Psoas muscle (tissue), 8 donors: ENCODE results near the gene CDSN. TPM values are rescaled to one million over a fixed set of nuclear protein-coding genes. Genes with fewer than 3 reads are reported as not detected.

Source experiments
- ATAC-seq, 4 donors: fragments of 200-7000 bp; cut with Tn5 transposase; one replicate each; pipeline ENCODE4 v1.9.1; 2020; ENCODE audit warnings: moderate library complexity in 3 of 4, mild to moderate bottlenecking in 2 of 4
- DNase-seq, 2 donors: peaks; one replicate each; pipeline ENCODE4 v3.0.0-alpha.2; 2020
- H3K27ac ChIP-seq: fragments of 200-600 bp; one replicate; pipeline ENCODE4 v1.8.0; 2022
- H3K27me3 ChIP-seq, 3 donors: fragments of 200-600 bp in 1 of 3; one replicate each; pipeline versions ENCODE4 v1.6.1 to v1.8.0; 2013 to 2022; ENCODE audit warnings: low read length in 2 of 3, mild to moderate bottlenecking in 2 of 3, moderate library complexity in 1 of 3; ENCODE audit not compliant: insufficient read depth in 3 of 3
- H3K36me3 ChIP-seq, 2 donors: fragments of 200-600 bp in 1 of 2; one replicate each; pipeline versions ENCODE4 v1.6.1 to v1.8.0; 2013 to 2022; ENCODE audit warnings: low read depth in 1 of 2, mild to moderate bottlenecking in 1 of 2, moderate library complexity in 1 of 2; ENCODE audit not compliant: insufficient read depth in 1 of 2
- H3K4me1 ChIP-seq: fragments of 200-600 bp; one replicate; pipeline ENCODE4 v1.8.0; 2022
- H3K4me3 ChIP-seq: fragments of 200-600 bp; one replicate; pipeline ENCODE4 v1.8.0; 2022; ENCODE audit warnings: mild to moderate bottlenecking
- H3K9me3 ChIP-seq: fragments of 200-600 bp; one replicate; pipeline ENCODE4 v1.8.0; 2022
- CTCF ChIP-seq: fragments of 200-600 bp; IDR thresholded peaks from one replicate; pipeline ENCODE4 v1.8.0; 2022; ENCODE audit warnings: antibody characterized with exemption
- WGBS, 3 donors: extraction: QIAGEN DNeasy Blood & Tissue Kit; methylation state at CpG; one replicate each; pipeline versions ENCODE4 v1.1.6 to v1.1.7; 2013; 5-methylcytosine and 5-hydroxymethylcytosine counted together
- intact Hi-C, 2 donors: fragments of 100-400 bp; cut with DNase I; formaldehyde crosslinking; loops; one replicate each; pipeline versions ENCODE4 v1.11.0 to v1.14.2; 2022
- polyA plus RNA-seq, 3 donors: library from polyadenylated mRNA; stranded (reverse); fragments of 200-250 nt; gene quantifications; one replicate each; pipeline ENCODE4 v1.2.3, GENCODE V29; 2013
- total RNA-seq, 4 donors: library from RNA; stranded (reverse); fragmentation: NEBNext Ultra II Directional in 2 of 4; extraction: Animal tissue kit (Norgen Biotek cat#: 25700) in 2 of 4; gene quantifications; one replicate each; pipeline versions ENCODE4 v1.2.1 to v1.2.4, GENCODE V29; 2021 to 2023
- donor health status: healthy with polysubstance abuse.
- donor health status: DM: no; HTN: no; CAD: no; lungs with moderate emphysema.
- donor health status: Bipolar disorder and iron deficiency.
- donor health status: healthy.
- donor health status: DM: yes; HTN: yes; CAD: no.
- donor health status: DM: no; HTN: no; CAD: no.
- donor health status: DM: no; HTN: no; CAD: no.
- donor health status: DM: yes; HTN: yes; CAD: no.

The CDSN gene
- total and polyA plus RNA-seq, 7 donors: not detected

- no peak for TF ChIP-seq CTCF
- H3K36me3 ChIP-seq: no peaks in the 10 kb centered on the region
- intact Hi-C loops: loop anchor here in 1 of 2 donors (5.0 kb wide), 1 partner anchor 400 kb away; no protein-coding TSS in a partner anchor
- H3K9me3 ChIP-seq: no peaks in the 10 kb centered on the region
- no peak overlapping the region for H3K27ac ChIP-seq
- no peak for DNase-seq
- H3K4me3 ChIP-seq: no peak overlapping the region
- H3K27me3 ChIP-seq: peaks cover 0 to 12% (median 0%) of the 10 kb centered on the region in 3 donors
- no peak for ATAC-seq
- WGBS, 3 donors: 59 to 71% (median 59%) methylated on average over 4 of the region's 4 CpGs
- no peaks in the 10 kb centered on the region for H3K4me1 ChIP-seq
These were observed 13.2 kb downstream of the CDSN start for GRCh38 chr6:31107052-31107451.

GRCh38 chr6:31103136-31103535 lies 17.1 kb downstream of the CDSN start:
- Histone ChIP-seq H3K27ac (no peak overlapping the region), H3K4me1 (no peaks in the 10 kb centered on the region), H3K27me3 (no peaks in the 10 kb centered on the region), H3K9me3 (no peaks in the 10 kb centered on the region), H3K4me3 (no peak overlapping the region), H3K36me3 (no peaks in the 10 kb centered on the region)
- ATAC-seq (no peak), DNase-seq (no peak)
- no peak for TF ChIP-seq CTCF
- intact Hi-C loops: no loop called here
- 95 to 100% (median 99%) methylated on average over 2 of the region's 2 CpGs for WGBS, 3 donors

DNA sequence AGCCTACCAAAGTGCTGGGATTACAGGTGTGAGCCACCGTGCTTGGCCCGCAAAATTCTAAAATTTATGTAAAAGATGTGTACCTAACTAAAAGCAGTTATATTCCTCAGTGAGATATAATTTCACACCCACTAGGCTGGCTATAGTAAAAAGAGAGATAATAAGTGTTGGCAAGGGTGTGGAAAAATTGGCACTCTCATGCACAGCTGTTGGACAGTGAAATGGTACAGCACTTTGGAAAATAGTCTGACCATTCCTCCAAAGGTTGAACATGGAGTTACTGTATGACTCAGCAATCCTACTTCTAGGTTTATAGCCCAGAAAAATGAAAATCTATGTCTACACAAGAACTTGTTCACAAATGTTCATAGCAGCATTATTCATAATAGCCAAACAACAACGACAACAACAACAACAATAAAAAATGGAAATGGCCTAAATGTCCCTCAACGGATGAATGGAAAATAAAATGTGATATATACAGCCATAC lies 21.8 kb downstream of the CDSN start:
- H3K36me3 ChIP-seq: no peaks in the 10 kb centered on the region
- peaks cover 9% of the 10 kb centered on the region for H3K4me1 ChIP-seq
- H3K27me3 ChIP-seq: no peaks in the 10 kb centered on the region
- ATAC-seq (no peak), DNase-seq (no peak)
- intact Hi-C loops: no loop called here
- no peak overlapping the region for H3K4me3 ChIP-seq
- H3K9me3 ChIP-seq: no peaks in the 10 kb centered on the region
- H3K27ac ChIP-seq: no peak overlapping the region
- WGBS, 3 donors: 87 to 95% (median 89%) methylated on average over 4 of the region's 4 CpGs
- no peak for TF ChIP-seq CTCF

- no peaks in the 10 kb centered on the region for H3K36me3 ChIP-seq
- no peak for TF ChIP-seq CTCF
- ATAC-seq (no peak), DNase-seq (no peak)
- 80 to 91% (median 87%) methylated on average over 5 of the region's 5 CpGs for WGBS, 3 donors
- no peak overlapping the region for H3K4me3 ChIP-seq
- no peaks in the 10 kb centered on the region for H3K9me3 ChIP-seq
- intact Hi-C loops: no loop called here
- no peak overlapping the region for H3K27ac ChIP-seq
- H3K27me3 ChIP-seq: no peaks in the 10 kb centered on the region
- peaks cover 9% of the 10 kb centered on the region for H3K4me1 ChIP-seq
These were observed 23.6 kb downstream of the CDSN start for GRCh38 chr6:31096656-31097055.

- Histone ChIP-seq H3K27me3 (no peaks in the 10 kb centered on the region), H3K9me3 (no peaks in the 10 kb centered on the region), H3K4me3 (no peak overlapping the region), H3K27ac (no peak overlapping the region), H3K36me3 (no peaks in the 10 kb centered on the region), H3K4me1 (peaks cover 9% of the 10 kb centered on the region)
- DNase-seq (no peak), ATAC-seq (no peak)
- intact Hi-C loops: no loop called here
- 75 to 85% (median 82%) methylated on average over 3 of the region's 3 CpGs for WGBS, 3 donors
- no peak for TF ChIP-seq CTCF
These were observed 24.0 kb downstream of the CDSN start for GRCh38 chr6:31096215-31096614.
